HepG2 (cell line): ENCODE measurements around the gene UBE2D3. TPM values are rescaled to one million over a fixed set of nuclear protein-coding genes. Genes with fewer than 3 reads are reported as not detected.
A peak's percentile ranks its signal among the peaks of the same experiment; 100 is the strongest.

ENCODE experiments used
- ATAC-seq: fragments of 200-7000 bp; cut with Tn5 transposase; 3 replicates; pipeline ENCODE4 v1.9.1; 2020; ENCODE audit warnings: mild to moderate bottlenecking, moderate library complexity
- BruUV-seq: library from RNA; stranded (reverse); fragments of 400-500 nt; replicated peaks from 2 replicates; lab custom pipeline; 2021; lab: Mats Ljungman, UMichigan
- CTCF ChIA-PET: fragments of 300-600 bp; formaldehyde crosslinking; extraction: SDS; loops from one replicate; lab custom pipeline; 2021; ENCODE audit warnings: low total read pairs, inconsistent platforms, low intra/inter-chr PET ratio; lab: Yijun Ruan, JAX
- POLR2A ChIA-PET: fragments of 350-600 bp; sonication (Branson Sonifier 250); formaldehyde crosslinking; loops from one replicate; lab custom pipeline; 2020; ENCODE audit warnings: antibody characterized with exemption, inconsistent platforms; lab: Yijun Ruan, JAX
- DNase-seq: peaks from one replicate; pipeline ENCODE4 v3.0.0-alpha.2; 2015; ENCODE audit warnings: low spot score
- FAIRE-seq: peaks from 3 replicates; lab custom pipeline; 2011; peaks lifted over from hg19 to GRCh38; lab: Jason Lieb, UNC
- H2AFZ ChIP-seq: one replicate; pipeline ENCODE4 v1.6.1; 2011; ENCODE audit warnings: low read length, inconsistent platforms
- H3K27ac ChIP-seq: fragments of 300-600 bp; 3 replicates; pipeline ENCODE4 v1.8.0; 2011; ENCODE audit warnings: mixed run types, mild to moderate bottlenecking, mixed read lengths, low read length, inconsistent platforms; ENCODE audit not compliant: insufficient read depth; ENCODE audit errors: extremely low read length
- H3K27me3 ChIP-seq, 2 experiments: fragments of 200-600 bp in 1 of 2; 2 replicates in 1 of 2; 3 replicates in 1 of 2; pipeline versions ENCODE4 v1.6.0 to v1.8.0; 2011; ENCODE audit warnings: low read length in 2 of 2, mild to moderate bottlenecking in 2 of 2, moderate library complexity in 2 of 2, inconsistent platforms in 1 of 2; ENCODE audit not compliant: insufficient read depth in 2 of 2, control insufficient read depth in 1 of 2
- H3K36me3 ChIP-seq, 2 experiments: fragments of 200-600 bp in 1 of 2; replicated peaks in 1 of 2; 2 replicates in 1 of 2; 3 replicates in 1 of 2; pipeline versions ENCODE4 v1.5.1 to v1.8.0; 2011; ENCODE audit warnings: low read length in 2 of 2, inconsistent platforms in 1 of 2; ENCODE audit not compliant: insufficient read depth in 2 of 2, control insufficient read depth in 1 of 2
- H3K4me1 ChIP-seq: 2 replicates; pipeline ENCODE4 v1.5.1; 2012; ENCODE audit warnings: low read length, inconsistent platforms; ENCODE audit not compliant: insufficient read depth
- H3K4me2 ChIP-seq: 2 replicates; pipeline ENCODE4 v1.6.0; 2011; ENCODE audit warnings: low read depth, low read length, inconsistent platforms
- H3K4me3 ChIP-seq, 3 experiments: fragments of 200-600 bp in 1 of 3; sonication (generic), shearing (Covaris generic) in 1 of 3; replicated peaks in 1 of 3; 2 replicates each; pipeline ENCODE4 v1.5.1; 2011 to 2016; ENCODE audit warnings: low read length in 3 of 3, inconsistent platforms in 2 of 3, low read depth in 2 of 3, mild to moderate bottlenecking in 2 of 3, control low read depth in 1 of 3, mixed read lengths in 1 of 3; ENCODE audit not compliant: insufficient read depth in 1 of 3
- H3K79me2 ChIP-seq: one replicate; pipeline ENCODE4 v1.6.1; 2011; ENCODE audit warnings: low read length, inconsistent platforms; ENCODE audit not compliant: insufficient read depth
- H3K9ac ChIP-seq: 2 replicates; pipeline ENCODE4 v1.6.0; 2011; ENCODE audit warnings: mild to moderate bottlenecking, low read depth, low read length, inconsistent platforms; ENCODE audit not compliant: insufficient read depth
- H3K9me3 ChIP-seq: 2 replicates; pipeline ENCODE4 v1.5.1; 2012; ENCODE audit warnings: mild to moderate bottlenecking, low read length
- H4K20me1 ChIP-seq: 2 replicates; pipeline ENCODE4 v1.6.0; 2011; ENCODE audit warnings: inconsistent platforms, mild to moderate bottlenecking, low read length, moderate library complexity; ENCODE audit not compliant: insufficient read depth
- DMAP1 ChIP-seq: IDR thresholded peaks from 2 replicates; pipeline ENCODE4 v1.6.1; 2016
- MED1 ChIP-seq: sonication (generic); formaldehyde crosslinking; IDR thresholded peaks from 2 replicates; pipeline ENCODE4 v1.4.0; 2020; ENCODE audit warnings: missing genetic modification reagents
- MEIS2 ChIP-seq: sonication (generic); formaldehyde crosslinking; IDR thresholded peaks from 2 replicates; pipeline ENCODE4 v1.9.0; 2021; ENCODE audit warnings: mild to moderate bottlenecking, missing genetic modification reagents
- PHF8 ChIP-seq: sonication (generic); formaldehyde crosslinking; IDR thresholded peaks from 2 replicates; pipeline ENCODE4 v1.5.0; 2020; ENCODE audit warnings: missing genetic modification reagents
- ZNF30 ChIP-seq: sonication (generic); formaldehyde crosslinking; IDR thresholded peaks from 2 replicates; pipeline ENCODE4 v1.5.0; 2020; ENCODE audit warnings: mild to moderate bottlenecking, missing genetic modification reagents
- ZNF558 ChIP-seq: sonication (generic); formaldehyde crosslinking; IDR thresholded peaks from 2 replicates; pipeline ENCODE4 v1.9.0; 2022; ENCODE audit warnings: mild to moderate bottlenecking, missing genetic modification reagents, borderline replicate concordance
- ZNF709 ChIP-seq: sonication (generic); formaldehyde crosslinking; IDR thresholded peaks from 2 replicates; pipeline ENCODE4 v1.5.0; 2020; ENCODE audit warnings: mild to moderate bottlenecking, missing genetic modification reagents
- WGBS: methylation state at CpG from one replicate; pipeline ENCODE4 v1.1.6; 2017; ENCODE audit warnings: low lambda C conversion rate; 5-methylcytosine and 5-hydroxymethylcytosine counted together
- in situ Hi-C: cut with HindIII; loops from 2 replicates; pipeline ENCODE4 v1.10.0; 2017; ENCODE audit warnings: low pct_unique_long_range_greater_than_20kb; ENCODE audit not compliant: extremely low pct_ligation_motif_present
- intact Hi-C: fragments of 100-400 bp; cut with micrococcal nuclease; formaldehyde crosslinking; loops from one replicate; pipeline ENCODE4 v1.10.0; 2022; ENCODE audit not compliant: unreplicated experiment
- polyA plus RNA-seq, 8 experiments: library from polyadenylated mRNA; depleted of rRNA in 3 of 8; stranded (reverse) in 7 of 8; unstranded in 1 of 8; fragments of >200 nt; fragmentation: Illumina TruSeq in 4 of 8; extraction: Trizol in 4 of 8; gene quantifications; 2 replicates each; pipeline versions ENCODE4 v1.2.1 to v1.2.3, GENCODE V29; 2011 to 2016; ENCODE audit warnings: low read depth in 4 of 8, missing spikeins in 1 of 8, mixed read lengths in 1 of 8; ENCODE audit not compliant: insufficient read depth in 1 of 8
- total RNA-seq, 5 experiments: library from RNA; depleted of rRNA; stranded (reverse); fragments of >200 nt; fragmentation: Illumina TruSeq; extraction: Trizol; gene quantifications; 2 replicates each; pipeline ENCODE4 v1.2.3, GENCODE V29; 2016; ENCODE audit warnings: low read depth in 1 of 5
- TF ChIP-seq, protein P1 (sequence below): sonication (generic); formaldehyde crosslinking; IDR thresholded peaks from 2 replicates; pipeline ENCODE4 v1.4.0; 2020; ENCODE audit warnings: missing genetic modification reagents, mild to moderate bottlenecking, borderline replicate concordance
- TF ChIP-seq, protein P2 (sequence below): sonication (generic); formaldehyde crosslinking; IDR thresholded peaks from 2 replicates; pipeline ENCODE4 v1.8.1; 2023; ENCODE audit warnings: mild to moderate bottlenecking, missing genetic modification reagents
- TF ChIP-seq, protein P3 (sequence below): IDR thresholded peaks from 2 replicates; pipeline ENCODE4 v1.6.1; 2016; ENCODE audit warnings: mild to moderate bottlenecking, missing biosample characterization, missing genetic modification reagents
- TF ChIP-seq, protein P4 (sequence below): sonication (generic); formaldehyde crosslinking; IDR thresholded peaks from 2 replicates; pipeline ENCODE4 v1.4.0; 2020; ENCODE audit warnings: low read depth, mild to moderate bottlenecking, missing genetic modification reagents
- TF ChIP-seq, protein P5 (sequence below): sonication (generic); formaldehyde crosslinking; IDR thresholded peaks from 2 replicates; pipeline ENCODE4 v1.5.1; 2020; ENCODE audit warnings: mild to moderate bottlenecking, missing genetic modification reagents

UBE2D3 gene
- total and polyA plus RNA-seq, 2 of the 13 experiments (the other 11 are each of a cell fraction or from before 2014, with no cell fraction given) = 224 to 293 TPM

DNA sequence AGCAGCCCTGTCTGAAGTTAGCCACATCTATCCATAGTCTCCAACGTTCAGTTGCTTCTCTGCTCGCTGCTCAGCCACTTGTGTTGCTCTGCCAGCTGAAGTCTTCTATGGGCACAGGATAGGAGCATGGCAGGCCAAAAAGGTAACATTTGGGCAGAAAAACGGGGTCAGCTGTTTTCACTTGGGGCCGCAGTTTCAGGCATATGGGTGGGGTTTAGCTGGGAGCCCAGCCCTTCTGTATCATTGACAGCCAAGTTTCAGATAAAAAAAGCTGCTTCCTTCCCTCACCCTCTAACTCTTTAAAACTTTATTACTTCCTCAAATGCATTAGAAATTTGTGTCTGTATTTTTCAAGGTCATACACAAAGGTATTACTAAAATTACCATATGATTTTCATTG lies 48.1 kb downstream of the UBE2D3 start:
- Histone ChIP-seq H3K9ac (no peak overlapping the region), H3K4me3 (peak overlapping the region; percentile 9 to 53 (median 29)), H3K9me3 (no peaks in the 10 kb centered on the region), H2AFZ (peak overlapping the region; percentile 38), H3K79me2 (no peaks in the 10 kb centered on the region), H3K27me3 (no peaks in the 10 kb centered on the region), H4K20me1 (no peaks in the 10 kb centered on the region), H3K4me2 (peak overlapping the region; percentile 73), H3K27ac (peak overlapping the region; percentile 35), H3K36me3 (no peaks in the 10 kb centered on the region), H3K4me1 (peaks cover 49% of the 10 kb centered on the region)
- in situ Hi-C loops = no loop called here
- CTCF ChIA-PET = no interaction called here
- WGBS = 0% methylated on average over 4 of the region's 4 CpGs
- intact Hi-C loops = no loop called here
- POLR2A ChIA-PET = interaction anchor here (1.0 to 4.2 kb wide), 3 partner anchors 18 to 90 kb away, joined by 4 to 16 read pairs (median 5); partner anchors contain the start of genes MANBA and UBE2D3
- ATAC-seq (peak; percentile 20), FAIRE-seq (no peak), DNase-seq (no peak)
- no TSS peak for BruUV-seq
- TF ChIP-seq, protein P1, sequence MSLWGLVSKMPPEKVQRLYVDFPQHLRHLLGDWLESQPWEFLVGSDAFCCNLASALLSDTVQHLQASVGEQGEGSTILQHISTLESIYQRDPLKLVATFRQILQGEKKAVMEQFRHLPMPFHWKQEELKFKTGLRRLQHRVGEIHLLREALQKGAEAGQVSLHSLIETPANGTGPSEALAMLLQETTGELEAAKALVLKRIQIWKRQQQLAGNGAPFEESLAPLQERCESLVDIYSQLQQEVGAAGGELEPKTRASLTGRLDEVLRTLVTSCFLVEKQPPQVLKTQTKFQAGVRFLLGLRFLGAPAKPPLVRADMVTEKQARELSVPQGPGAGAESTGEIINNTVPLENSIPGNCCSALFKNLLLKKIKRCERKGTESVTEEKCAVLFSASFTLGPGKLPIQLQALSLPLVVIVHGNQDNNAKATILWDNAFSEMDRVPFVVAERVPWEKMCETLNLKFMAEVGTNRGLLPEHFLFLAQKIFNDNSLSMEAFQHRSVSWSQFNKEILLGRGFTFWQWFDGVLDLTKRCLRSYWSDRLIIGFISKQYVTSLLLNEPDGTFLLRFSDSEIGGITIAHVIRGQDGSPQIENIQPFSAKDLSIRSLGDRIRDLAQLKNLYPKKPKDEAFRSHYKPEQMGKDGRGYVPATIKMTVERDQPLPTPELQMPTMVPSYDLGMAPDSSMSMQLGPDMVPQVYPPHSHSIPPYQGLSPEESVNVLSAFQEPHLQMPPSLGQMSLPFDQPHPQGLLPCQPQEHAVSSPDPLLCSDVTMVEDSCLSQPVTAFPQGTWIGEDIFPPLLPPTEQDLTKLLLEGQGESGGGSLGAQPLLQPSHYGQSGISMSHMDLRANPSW = no peak
- TF ChIP-seq ZNF30 (CRISPR knock-in tag) (no peak), DMAP1 (CRISPR knock-in tag) (peak; percentile 5; the same call in 1 of the 2 replicates), MED1 (no peak), MEIS2 (no peak), PHF8 (CRISPR knock-in tag) (no peak), ZNF558 (CRISPR knock-in tag) (no peak), ZNF709 (CRISPR knock-in tag) (no peak)
- TF ChIP-seq, protein P2, sequence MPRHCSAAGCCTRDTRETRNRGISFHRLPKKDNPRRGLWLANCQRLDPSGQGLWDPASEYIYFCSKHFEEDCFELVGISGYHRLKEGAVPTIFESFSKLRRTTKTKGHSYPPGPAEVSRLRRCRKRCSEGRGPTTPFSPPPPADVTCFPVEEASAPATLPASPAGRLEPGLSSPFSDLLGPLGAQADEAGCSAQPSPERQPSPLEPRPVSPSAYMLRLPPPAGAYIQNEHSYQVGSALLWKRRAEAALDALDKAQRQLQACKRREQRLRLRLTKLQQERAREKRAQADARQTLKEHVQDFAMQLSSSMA (CRISPR knock-in tag) = 0 out of 2 replicates have a peak, but pooled peaks have one; percentile 26
- TF ChIP-seq, protein P3, sequence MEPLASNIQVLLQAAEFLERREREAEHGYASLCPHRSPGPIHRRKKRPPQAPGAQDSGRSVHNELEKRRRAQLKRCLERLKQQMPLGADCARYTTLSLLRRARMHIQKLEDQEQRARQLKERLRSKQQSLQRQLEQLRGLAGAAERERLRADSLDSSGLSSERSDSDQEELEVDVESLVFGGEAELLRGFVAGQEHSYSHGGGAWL = 0 out of 2 replicates have a peak, but pooled peaks have one; percentile 2
- TF ChIP-seq, protein P4, sequence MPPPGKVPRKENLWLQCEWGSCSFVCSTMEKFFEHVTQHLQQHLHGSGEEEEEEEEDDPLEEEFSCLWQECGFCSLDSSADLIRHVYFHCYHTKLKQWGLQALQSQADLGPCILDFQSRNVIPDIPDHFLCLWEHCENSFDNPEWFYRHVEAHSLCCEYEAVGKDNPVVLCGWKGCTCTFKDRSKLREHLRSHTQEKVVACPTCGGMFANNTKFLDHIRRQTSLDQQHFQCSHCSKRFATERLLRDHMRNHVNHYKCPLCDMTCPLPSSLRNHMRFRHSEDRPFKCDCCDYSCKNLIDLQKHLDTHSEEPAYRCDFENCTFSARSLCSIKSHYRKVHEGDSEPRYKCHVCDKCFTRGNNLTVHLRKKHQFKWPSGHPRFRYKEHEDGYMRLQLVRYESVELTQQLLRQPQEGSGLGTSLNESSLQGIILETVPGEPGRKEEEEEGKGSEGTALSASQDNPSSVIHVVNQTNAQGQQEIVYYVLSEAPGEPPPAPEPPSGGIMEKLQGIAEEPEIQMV (CRISPR knock-in tag) = peak; percentile 49; the same call in 1 of the 2 replicates
- TF ChIP-seq, protein P5, sequence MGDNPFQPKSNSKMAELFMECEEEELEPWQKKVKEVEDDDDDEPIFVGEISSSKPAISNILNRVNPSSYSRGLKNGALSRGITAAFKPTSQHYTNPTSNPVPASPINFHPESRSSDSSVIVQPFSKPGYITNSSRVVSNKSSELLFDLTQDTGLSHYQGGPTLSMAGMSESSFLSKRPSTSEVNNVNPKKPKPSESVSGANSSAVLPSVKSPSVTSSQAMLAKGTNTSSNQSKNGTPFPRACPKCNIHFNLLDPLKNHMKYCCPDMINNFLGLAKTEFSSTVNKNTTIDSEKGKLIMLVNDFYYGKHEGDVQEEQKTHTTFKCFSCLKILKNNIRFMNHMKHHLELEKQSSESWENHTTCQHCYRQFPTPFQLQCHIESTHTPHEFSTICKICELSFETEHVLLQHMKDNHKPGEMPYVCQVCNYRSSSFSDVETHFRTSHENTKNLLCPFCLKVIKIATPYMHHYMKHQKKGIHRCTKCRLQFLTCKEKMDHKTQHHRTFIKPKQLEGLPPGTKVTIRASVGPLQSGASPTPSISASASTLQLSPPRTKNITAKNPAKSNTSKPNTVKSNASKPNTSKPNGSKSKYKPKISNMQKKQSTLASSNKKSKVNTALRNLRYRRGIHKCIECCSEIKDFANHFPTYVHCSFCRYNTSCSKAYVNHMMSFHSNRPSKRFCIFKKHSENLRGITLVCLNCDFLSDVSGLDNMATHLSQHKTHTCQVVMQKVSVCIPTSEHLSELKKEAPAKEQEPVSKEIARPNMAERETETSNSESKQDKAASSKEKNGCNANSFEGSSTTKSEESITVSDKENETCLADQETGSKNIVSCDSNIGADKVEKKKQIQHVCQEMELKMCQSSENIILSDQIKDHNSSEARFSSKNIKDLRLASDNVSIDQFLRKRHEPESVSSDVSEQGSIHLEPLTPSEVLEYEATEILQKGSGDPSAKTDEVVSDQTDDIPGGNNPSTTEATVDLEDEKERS (CRISPR knock-in tag) = no peak
